ENCODE data around the gene IER3. TPM values are rescaled to one million over a fixed set of nuclear protein-coding genes. Genes with fewer than 3 reads are reported as not detected.

The IER3 gene
- total and polyA plus RNA-seq, 2 of the 13 experiments (the other 11 are each of a cell fraction or from before 2014, with no cell fraction given): 51.1 to 131 TPM

- TF ChIP-seq SIN3A (IDR thresholded peaks at IDR 0.05; ENCODE audit: borderline replicate concordance, low read depth, low read length) (peak; percentile 93; the same call in 1 of the 2 replicates), ZKSCAN8 (CRISPR knock-in tag; IDR thresholded peaks at IDR 0.05; ENCODE audit: borderline replicate concordance) (peak; percentile 67), ZBTB1 (CRISPR knock-in tag; IDR thresholded peaks at IDR 0.05; ENCODE audit: borderline replicate concordance) (no peak), SP2 (CRISPR knock-in tag; IDR thresholded peaks at IDR 0.05) (no peak), ZNF616 (CRISPR knock-in tag; IDR thresholded peaks at IDR 0.05; ENCODE audit: low read depth) (0 out of 2 replicates have a peak, but pooled peaks have one; percentile 42), EED (CRISPR knock-in tag; IDR thresholded peaks at IDR 0.05) (peak; percentile 7; the same call in 1 of the 2 replicates), ZNF354B (CRISPR knock-in tag; IDR thresholded peaks at IDR 0.05) (no peak; the same call in 1 of the 2 replicates), ZNF451 (CRISPR knock-in tag; IDR thresholded peaks at IDR 0.05) (peak; percentile 83), ZNF160 (CRISPR knock-in tag; IDR thresholded peaks at IDR 0.05) (peak; percentile 36; the same call in 1 of the 2 replicates), DMAP1 (CRISPR knock-in tag; IDR thresholded peaks at IDR 0.05) (peak; percentile 59; the same call in 1 of the 2 replicates), POLR2AphosphoS5 (IDR thresholded peaks at IDR 0.05; ENCODE audit: low read depth, low read length) (peak; percentile 100), CENPBD1 (CRISPR knock-in tag; IDR thresholded peaks at IDR 0.05; ENCODE audit: borderline replicate concordance, low read depth) (no peak), TCF7L2 (IDR thresholded peaks at IDR 0.05; ENCODE audit: low read depth, low read length) (no peak), NCOA2 (CRISPR knock-in tag; IDR thresholded peaks at IDR 0.05) (peak; percentile 73), TOE1 (CRISPR knock-in tag; IDR thresholded peaks at IDR 0.05) (no peak), KDM5B (CRISPR knock-in tag; IDR thresholded peaks at IDR 0.05; ENCODE audit: borderline replicate concordance) (peak; percentile 67; the same call in 1 of the 2 replicates), TRAFD1 (CRISPR knock-in tag; IDR thresholded peaks at IDR 0.05; ENCODE audit: borderline replicate concordance) (peak; percentile 23; the same call in 1 of the 2 replicates), HDAC2 (CRISPR knock-in tag; IDR thresholded peaks at IDR 0.05) (peak; percentile 29; the same call in 1 of the 2 replicates), ESRRA (CRISPR knock-in tag; IDR thresholded peaks at IDR 0.05; ENCODE audit: low read depth) (peak; percentile 49; the same call in 1 of the 2 replicates), ZNF3 (CRISPR knock-in tag; IDR thresholded peaks at IDR 0.05) (no peak), FUBP1 (CRISPR knock-in tag; IDR thresholded peaks at IDR 0.05; ENCODE audit: borderline replicate concordance) (no peak)
- TF ChIP-seq, protein P1, sequence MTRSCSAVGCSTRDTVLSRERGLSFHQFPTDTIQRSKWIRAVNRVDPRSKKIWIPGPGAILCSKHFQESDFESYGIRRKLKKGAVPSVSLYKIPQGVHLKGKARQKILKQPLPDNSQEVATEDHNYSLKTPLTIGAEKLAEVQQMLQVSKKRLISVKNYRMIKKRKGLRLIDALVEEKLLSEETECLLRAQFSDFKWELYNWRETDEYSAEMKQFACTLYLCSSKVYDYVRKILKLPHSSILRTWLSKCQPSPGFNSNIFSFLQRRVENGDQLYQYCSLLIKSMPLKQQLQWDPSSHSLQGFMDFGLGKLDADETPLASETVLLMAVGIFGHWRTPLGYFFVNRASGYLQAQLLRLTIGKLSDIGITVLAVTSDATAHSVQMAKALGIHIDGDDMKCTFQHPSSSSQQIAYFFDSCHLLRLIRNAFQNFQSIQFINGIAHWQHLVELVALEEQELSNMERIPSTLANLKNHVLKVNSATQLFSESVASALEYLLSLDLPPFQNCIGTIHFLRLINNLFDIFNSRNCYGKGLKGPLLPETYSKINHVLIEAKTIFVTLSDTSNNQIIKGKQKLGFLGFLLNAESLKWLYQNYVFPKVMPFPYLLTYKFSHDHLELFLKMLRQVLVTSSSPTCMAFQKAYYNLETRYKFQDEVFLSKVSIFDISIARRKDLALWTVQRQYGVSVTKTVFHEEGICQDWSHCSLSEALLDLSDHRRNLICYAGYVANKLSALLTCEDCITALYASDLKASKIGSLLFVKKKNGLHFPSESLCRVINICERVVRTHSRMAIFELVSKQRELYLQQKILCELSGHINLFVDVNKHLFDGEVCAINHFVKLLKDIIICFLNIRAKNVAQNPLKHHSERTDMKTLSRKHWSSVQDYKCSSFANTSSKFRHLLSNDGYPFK (CRISPR knock-in tag; IDR thresholded peaks at IDR 0.05; ENCODE audit: borderline replicate concordance): peak; percentile 76
- TF ChIP-seq, protein P2, sequence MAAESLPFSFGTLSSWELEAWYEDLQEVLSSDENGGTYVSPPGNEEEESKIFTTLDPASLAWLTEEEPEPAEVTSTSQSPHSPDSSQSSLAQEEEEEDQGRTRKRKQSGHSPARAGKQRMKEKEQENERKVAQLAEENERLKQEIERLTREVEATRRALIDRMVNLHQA (CRISPR knock-in tag; IDR thresholded peaks at IDR 0.05): peak; percentile 90; the same call in 1 of the 2 replicates
Observed at GRCh38 chr6:30744054-30744805, at the start of gene IER3 (continued).
